ENCODE data around the gene ASIC5.

GRCh38 chr4:155789982-155790381 is 76.1 kb downstream of the ASIC5 start:
- TF ChIP-seq CTCF (IDR thresholded peaks at IDR 0.05), result no peak
- no peak for TF ChIP-seq POLR2A (IDR thresholded peaks at IDR 0.05)
